IPS DF 6.9 (cell line): Measurements from ENCODE around the gene OXSR1.

Experiments
- DNase-seq: peaks from one replicate; pipeline ENCODE4 v3.0.0-alpha.2; 2013; ENCODE audit warnings: low read depth, low spot score
- H3K27ac ChIP-seq: one replicate; pipeline ENCODE4 v1.5.1; 2013; ENCODE audit warnings: low read length, control low read depth
- H3K27me3 ChIP-seq: 2 replicates; pipeline ENCODE4 v1.6.1; 2013; ENCODE audit warnings: mild to moderate bottlenecking, low read length; ENCODE audit not compliant: control insufficient read depth, insufficient read depth
- H3K36me3 ChIP-seq: 2 replicates; pipeline ENCODE4 v1.6.1; 2013; ENCODE audit warnings: low read length; ENCODE audit not compliant: control insufficient read depth, insufficient read depth
- H3K4me1 ChIP-seq: 2 replicates; pipeline ENCODE4 v1.6.1; 2013; ENCODE audit warnings: low read length; ENCODE audit not compliant: control insufficient read depth, insufficient read depth
- H3K4me3 ChIP-seq: 2 replicates; pipeline ENCODE4 v1.5.1; 2013; ENCODE audit warnings: mild to moderate bottlenecking, low read length
- H3K9me3 ChIP-seq: 2 replicates; pipeline ENCODE4 v1.6.1; 2013; ENCODE audit warnings: low read length, inconsistent platforms; ENCODE audit not compliant: control insufficient read depth, insufficient read depth
- WGBS: extraction: QIAGEN DNeasy Blood & Tissue Kit; methylation state at CpG from one replicate; pipeline ENCODE4 v1.1.7; 2013; ENCODE audit warnings: mixed read lengths, missing lambda C conversion rate; ENCODE audit not compliant: insufficient read length, insufficient coverage; 5-methylcytosine and 5-hydroxymethylcytosine counted together

The OXSR1 gene

DNA sequence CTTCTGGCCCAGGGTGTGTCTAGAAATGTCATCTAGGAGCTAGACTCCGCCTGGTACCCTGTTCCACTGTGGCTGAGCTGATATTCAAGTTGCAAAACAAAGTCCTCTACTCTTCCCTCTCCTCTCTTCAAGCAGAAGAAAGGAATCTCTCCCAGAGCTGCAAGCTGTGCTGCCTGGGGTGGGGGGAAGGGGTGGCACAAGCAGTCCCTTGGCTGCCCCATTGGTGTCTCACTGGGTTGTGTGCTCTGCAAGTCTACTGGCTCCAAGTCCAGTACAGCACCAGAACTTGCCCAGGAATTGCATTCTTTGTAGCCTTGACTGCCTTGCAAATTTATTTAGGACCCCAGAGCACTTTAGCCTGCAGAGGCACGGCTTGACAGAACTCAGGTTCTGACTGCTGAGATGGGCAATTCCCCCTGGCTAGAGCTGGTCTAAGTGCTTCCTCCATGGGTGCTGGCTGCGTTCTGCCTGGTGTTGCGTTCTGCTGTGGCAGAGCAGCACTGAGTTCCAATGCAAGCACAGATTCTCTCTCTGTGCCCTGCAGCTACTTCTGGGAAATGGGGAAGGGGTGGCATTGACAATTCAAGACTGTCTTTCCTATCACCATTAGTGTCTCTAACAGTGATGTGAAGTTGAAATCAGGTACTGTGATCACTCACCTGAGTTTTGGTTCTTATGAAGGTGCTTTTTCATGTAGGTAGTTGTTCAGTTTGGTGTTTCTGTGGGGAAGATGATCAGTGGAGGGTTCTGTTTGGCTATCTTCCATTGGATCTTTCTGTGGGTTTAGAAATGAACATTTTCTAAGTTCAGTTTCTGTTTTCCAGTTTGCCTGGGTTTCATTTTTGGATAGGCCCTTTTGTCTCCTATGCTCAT lies 39.5 kb downstream of the OXSR1 start:
- no peaks in the 10 kb centered on the region for H3K4me1 ChIP-seq
- H3K27me3 ChIP-seq = no peaks in the 10 kb centered on the region
- no peak overlapping the region for H3K27ac ChIP-seq
- H3K4me3 ChIP-seq = no peak overlapping the region
- no peak for DNase-seq
- no CpG with 5 or more reads among the region's 4 CpGs for WGBS
- H3K9me3 ChIP-seq = no peaks in the 10 kb centered on the region
- H3K36me3 ChIP-seq = no peaks in the 10 kb centered on the region

DNA sequence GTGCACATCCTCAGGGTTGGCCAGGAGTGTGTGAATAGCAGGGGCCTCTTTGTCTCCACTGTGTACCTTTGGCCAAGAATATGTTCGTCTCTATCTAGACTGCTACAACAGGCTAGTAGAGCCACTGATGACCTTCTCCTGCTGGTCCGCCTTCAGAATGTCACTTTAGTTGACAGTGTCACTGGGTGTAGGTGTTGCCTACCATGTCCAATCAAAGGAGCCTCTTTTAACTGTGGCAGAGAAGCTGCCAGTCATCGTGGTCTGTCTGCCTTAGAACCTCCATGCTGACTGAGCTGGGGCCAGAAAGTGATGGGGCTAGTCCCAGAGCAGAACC lies 40.1 kb downstream of the OXSR1 start:
- no peak overlapping the region for H3K27ac ChIP-seq
- no peaks in the 10 kb centered on the region for H3K36me3 ChIP-seq
- no peak for DNase-seq
- WGBS = no CpG with 5 or more reads among the region's 3 CpGs
- H3K4me1 ChIP-seq = no peaks in the 10 kb centered on the region
- no peak overlapping the region for H3K4me3 ChIP-seq
- no peaks in the 10 kb centered on the region for H3K27me3 ChIP-seq
- no peaks in the 10 kb centered on the region for H3K9me3 ChIP-seq

DNA sequence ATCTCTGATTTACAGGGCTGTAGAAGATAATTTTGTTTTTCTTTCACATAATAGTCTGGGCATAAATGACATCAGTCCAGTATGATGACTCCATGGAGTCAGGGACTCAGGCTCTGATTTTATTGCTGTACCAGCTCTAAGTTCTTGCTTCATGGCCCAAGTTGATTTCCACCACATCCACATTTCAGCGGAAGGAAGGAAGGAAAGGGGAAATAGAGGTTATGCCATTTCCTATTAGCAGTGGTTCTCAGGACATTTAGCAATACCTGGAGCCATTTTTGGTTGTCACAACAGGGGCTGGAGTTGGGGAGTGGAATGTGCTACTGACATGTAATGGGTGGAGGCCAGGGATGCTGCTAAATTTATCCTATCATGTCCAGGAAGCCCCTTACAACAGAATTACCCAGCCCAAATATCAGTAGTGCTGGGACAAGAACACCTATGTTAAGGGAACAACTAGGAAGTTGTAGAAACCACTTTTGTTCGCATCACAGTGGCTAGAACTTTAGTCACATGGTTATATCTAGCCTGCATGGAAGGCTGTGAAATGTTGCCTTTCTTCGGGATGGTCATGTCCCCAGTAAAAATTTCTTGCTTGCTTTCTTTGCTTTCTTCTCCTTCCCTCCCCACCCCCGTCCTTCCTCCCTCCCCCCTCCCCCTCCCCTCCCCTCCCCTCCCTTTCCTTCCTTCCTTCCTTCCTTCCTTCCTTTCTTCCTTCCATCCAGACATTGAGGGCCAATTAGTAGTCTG lies 42.1 kb downstream of the OXSR1 start:
- Histone ChIP-seq H3K27ac (no peak overlapping the region), H3K4me3 (no peak overlapping the region), H3K36me3 (no peaks in the 10 kb centered on the region), H3K4me1 (no peaks in the 10 kb centered on the region), H3K9me3 (no peaks in the 10 kb centered on the region), H3K27me3 (no peaks in the 10 kb centered on the region)
- no CpG with 5 or more reads among the region's 4 CpGs for WGBS
- DNase-seq = no peak

DNA sequence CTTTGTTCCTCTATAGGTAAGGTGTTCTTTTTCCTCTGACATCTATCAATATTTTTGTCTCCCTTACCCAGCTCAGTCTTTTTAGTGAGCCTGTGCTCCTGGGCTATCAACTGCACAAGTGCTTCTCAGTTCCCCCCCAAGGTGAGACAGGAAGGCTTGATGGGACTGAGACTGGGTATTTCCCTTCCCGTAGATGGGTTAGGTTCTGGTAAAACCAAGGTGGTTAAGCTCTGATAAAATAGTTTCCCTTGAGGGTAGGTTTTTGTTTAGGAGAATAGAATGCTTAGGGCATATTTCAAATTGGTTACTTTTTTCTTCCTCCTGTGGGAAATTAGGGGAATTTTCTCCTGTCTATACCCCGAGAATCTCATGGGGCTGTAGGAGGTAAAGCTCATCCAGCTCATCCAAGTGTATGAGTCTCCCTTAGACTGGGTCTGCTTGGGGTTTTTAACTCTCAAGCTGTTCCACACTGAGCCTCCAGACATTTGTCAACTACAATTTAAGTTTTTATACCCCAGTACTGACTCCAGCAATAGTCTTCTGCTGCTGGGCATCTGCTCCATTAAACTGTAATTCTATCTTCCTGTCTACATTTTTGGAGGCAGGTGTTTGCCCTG lies 44.9 kb downstream of the OXSR1 start:
- no peak for DNase-seq
- H3K4me1 ChIP-seq = no peaks in the 10 kb centered on the region
- H3K9me3 ChIP-seq = no peaks in the 10 kb centered on the region
- no CpG with 5 or more reads among the region's 2 CpGs for WGBS
- no peaks in the 10 kb centered on the region for H3K36me3 ChIP-seq
- H3K27ac ChIP-seq = no peak overlapping the region
- no peak overlapping the region for H3K4me3 ChIP-seq
- no peaks in the 10 kb centered on the region for H3K27me3 ChIP-seq

DNA sequence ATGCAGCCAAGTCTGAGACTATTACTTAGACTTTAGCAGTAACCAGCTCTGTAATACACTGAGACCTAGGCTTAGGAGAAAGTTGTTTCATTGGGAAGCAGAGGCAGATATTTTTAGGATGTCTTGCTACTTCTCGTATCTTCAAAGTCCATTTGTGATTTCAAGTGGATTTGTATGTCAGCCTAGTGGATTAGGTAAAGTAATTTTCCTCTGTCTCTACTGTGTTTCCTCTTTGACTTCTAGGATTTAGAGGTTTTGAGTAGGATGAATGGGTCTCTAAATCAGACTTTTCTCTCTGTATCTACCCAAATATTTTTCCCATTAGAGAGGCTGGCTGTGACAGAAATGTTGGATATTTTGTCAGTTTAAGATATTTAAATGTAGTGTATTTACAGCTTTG lies 46.8 kb downstream of the OXSR1 start:
- no CpG with 5 or more reads among the region's 1 CpG for WGBS
- Histone ChIP-seq H3K9me3 (no peaks in the 10 kb centered on the region), H3K4me1 (no peaks in the 10 kb centered on the region), H3K36me3 (no peaks in the 10 kb centered on the region; the same call in 1 of the 2 replicates), H3K4me3 (no peak overlapping the region), H3K27ac (no peak overlapping the region), H3K27me3 (no peaks in the 10 kb centered on the region)
- DNase-seq = no peak

DNA sequence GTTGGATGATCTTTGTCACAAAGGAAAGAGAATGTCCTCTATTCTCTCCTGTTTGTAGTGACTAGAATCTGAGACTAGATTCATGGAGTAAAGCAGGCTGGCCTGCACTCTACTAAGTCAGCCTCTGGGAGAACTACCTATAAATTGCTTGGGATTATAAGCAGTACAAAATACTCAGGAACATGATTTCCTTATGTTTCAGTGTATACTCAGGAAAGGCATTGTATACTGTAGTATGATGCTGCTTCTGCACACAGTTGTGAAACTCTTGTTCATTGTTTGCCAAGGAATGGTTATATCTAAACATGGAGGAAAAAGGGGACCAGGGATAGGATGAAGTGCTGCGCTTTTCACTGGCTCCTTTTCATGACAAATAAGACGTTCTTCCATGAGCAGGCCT lies 49.2 kb downstream of the OXSR1 start:
- no peaks in the 10 kb centered on the region for H3K27me3 ChIP-seq
- H3K4me3 ChIP-seq = no peak overlapping the region
- DNase-seq = no peak
- no CpG with 5 or more reads among the region's 2 CpGs for WGBS
- H3K27ac ChIP-seq = no peak overlapping the region
- H3K36me3 ChIP-seq = no peaks in the 10 kb centered on the region; the same call in 1 of the 2 replicates
- no peaks in the 10 kb centered on the region for H3K9me3 ChIP-seq
- no peaks in the 10 kb centered on the region for H3K4me1 ChIP-seq

DNA sequence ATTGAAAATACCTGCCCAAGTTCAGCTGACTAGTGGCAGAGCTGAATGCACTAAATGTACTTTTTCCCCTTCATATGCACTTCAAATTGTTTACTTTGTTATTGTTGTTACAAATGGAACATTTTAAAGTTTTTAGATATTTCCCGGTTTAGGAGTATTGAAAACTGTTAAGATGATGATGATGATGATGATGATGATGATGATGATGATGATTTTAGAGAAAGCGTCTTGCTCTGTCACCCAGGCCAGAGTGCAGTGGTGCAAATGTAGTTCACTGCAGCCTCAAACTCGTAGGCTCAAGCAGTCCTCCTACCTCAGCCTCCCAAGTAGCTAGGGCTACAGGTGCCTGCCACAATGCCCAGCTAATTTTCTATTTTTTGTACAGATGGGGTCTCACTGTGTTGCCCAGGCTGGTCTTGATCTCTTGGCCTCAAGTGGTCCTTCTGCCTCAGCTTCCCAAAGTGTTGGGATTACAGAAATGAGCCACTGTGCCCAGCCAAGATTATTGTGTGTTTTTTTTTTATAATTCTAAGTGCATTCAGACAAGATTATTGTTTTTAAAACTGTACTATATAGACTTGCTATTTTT lies 54.4 kb downstream of the OXSR1 start:
- no peak for DNase-seq
- H3K27ac ChIP-seq = no peak overlapping the region
- H3K4me3 ChIP-seq = no peak overlapping the region
- WGBS = no CpG with 5 or more reads among the region's 3 CpGs
- H3K36me3 ChIP-seq = no peaks in the 10 kb centered on the region; the same call in 1 of the 2 replicates
- H3K4me1 ChIP-seq = no peaks in the 10 kb centered on the region
- no peaks in the 10 kb centered on the region for H3K9me3 ChIP-seq
- no peaks in the 10 kb centered on the region for H3K27me3 ChIP-seq

DNA sequence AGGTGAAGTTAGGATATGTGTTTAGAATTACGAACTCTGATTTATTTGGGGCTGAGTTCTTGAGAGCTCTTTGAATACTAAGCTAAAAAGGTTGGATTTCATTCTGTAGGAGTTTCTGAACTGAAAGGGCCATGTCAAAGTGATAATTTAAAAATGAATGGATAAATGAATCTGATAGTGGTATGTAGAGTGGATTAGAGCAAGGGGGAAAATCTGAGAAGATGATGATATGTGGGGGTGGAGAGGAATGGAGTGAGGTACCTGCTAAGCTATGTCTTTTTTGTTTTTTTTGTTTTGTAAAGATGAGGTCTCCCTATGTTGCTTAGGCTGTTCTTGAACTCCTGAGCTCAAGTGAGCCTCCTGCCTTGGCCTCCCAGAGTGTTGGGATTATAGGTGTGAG lies 55.7 kb downstream of the OXSR1 start:
- H3K36me3 ChIP-seq = no peaks in the 10 kb centered on the region; the same call in 1 of the 2 replicates

DNA sequence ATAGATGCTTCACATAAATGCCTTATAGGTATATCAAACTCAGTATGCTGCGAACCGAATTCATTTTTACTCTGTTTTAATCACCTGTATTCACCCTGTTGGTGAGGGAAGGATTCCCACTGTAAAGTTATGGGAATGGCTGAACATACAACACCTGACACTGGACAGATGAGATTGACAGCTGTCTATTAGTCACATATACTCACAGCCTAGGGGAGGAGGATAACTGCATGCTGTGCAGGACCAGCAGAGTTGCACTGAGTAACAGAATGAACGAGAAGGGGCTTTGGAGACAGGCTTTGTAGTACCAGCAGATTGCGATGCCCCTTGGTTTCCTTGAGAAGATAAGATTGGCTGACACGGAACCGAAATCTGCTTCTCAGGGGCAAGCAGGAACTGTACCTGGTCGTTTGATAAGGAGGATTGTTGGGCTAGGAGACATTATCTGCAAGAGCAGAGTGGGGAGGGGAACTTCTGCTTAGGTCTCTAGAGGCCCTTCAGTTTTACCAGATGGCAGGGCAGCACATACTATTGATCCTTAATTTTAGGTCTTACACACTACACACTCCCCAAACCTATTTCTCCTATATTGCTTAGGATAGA lies 56.8 kb downstream of the OXSR1 start:
- no CpG with 5 or more reads among the region's 7 CpGs for WGBS
- H3K36me3 ChIP-seq = no peaks in the 10 kb centered on the region

More for the DNA sequence above, 55.7 kb downstream of the OXSR1 start:
- no peak overlapping the region for H3K27ac ChIP-seq
- H3K4me3 ChIP-seq = no peak overlapping the region
- H3K4me1 ChIP-seq = no peaks in the 10 kb centered on the region
- WGBS = no CpG with 5 or more reads among the region's 1 CpG
- no peaks in the 10 kb centered on the region for H3K9me3 ChIP-seq
- no peak for DNase-seq
- no peaks in the 10 kb centered on the region for H3K27me3 ChIP-seq

DNA sequence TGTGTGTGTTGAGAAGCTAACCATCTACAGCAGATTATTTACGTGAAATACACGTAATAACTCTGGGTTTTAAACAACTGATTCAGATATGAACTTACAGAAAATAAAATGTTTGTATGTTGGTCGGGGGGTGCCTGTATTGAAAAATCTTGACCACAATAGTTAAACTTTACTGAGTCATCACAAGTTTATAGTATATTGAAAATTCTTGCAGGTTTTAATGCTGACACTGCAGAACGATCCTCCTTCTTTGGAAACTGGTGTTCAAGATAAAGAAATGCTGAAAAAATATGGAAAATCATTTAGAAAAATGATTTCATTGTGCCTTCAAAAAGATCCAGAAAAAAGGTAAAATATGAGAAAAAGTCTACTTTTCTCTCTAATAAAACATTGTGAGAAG lies 59.0 kb downstream of the OXSR1 start:
- Histone ChIP-seq H3K4me3 (no peak overlapping the region), H3K27ac (no peak overlapping the region), H3K36me3 (no peaks in the 10 kb centered on the region; the same call in 1 of the 2 replicates), H3K27me3 (no peaks in the 10 kb centered on the region), H3K9me3 (no peaks in the 10 kb centered on the region), H3K4me1 (no peaks in the 10 kb centered on the region)
- no CpG with 5 or more reads among the region's 4 CpGs for WGBS
- DNase-seq = no peak

More for the DNA sequence above, 56.8 kb downstream of the OXSR1 start:
- Histone ChIP-seq H3K27me3 (no peaks in the 10 kb centered on the region), H3K4me1 (no peaks in the 10 kb centered on the region), H3K9me3 (no peaks in the 10 kb centered on the region), H3K4me3 (no peak overlapping the region), H3K27ac (no peak overlapping the region)
- DNase-seq = no peak
